ENCODE results near the gene CCDC15.

- no peak for TF ChIP-seq ZNF311 (tag by site-specific recombination; IDR thresholded peaks at IDR 0.05; ENCODE audit: borderline replicate concordance)
- no peak for TF ChIP-seq CTCF (tag by site-specific recombination; IDR thresholded peaks at IDR 0.05)
- no peak for TF ChIP-seq ZNF184 (tag by site-specific recombination; IDR thresholded peaks at IDR 0.05)
- TF ChIP-seq ZNF529 (tag by site-specific recombination; IDR thresholded peaks at IDR 0.05; ENCODE audit: insufficient replicate concordance), result no peak
- no peak for TF ChIP-seq YY1 (tag by site-specific recombination; IDR thresholded peaks at IDR 0.05)
- TF ChIP-seq ZNF416 (tag by site-specific recombination; IDR thresholded peaks at IDR 0.05), result no peak
- no peak for TF ChIP-seq ZNF37A (tag by site-specific recombination; IDR thresholded peaks at IDR 0.05)
- TF ChIP-seq ZNF23 (tag by site-specific recombination; IDR thresholded peaks at IDR 0.05; ENCODE audit: borderline replicate concordance), result no peak
- no peak for TF ChIP-seq ZBTB7A (tag by site-specific recombination; IDR thresholded peaks at IDR 0.05; ENCODE audit: low read depth)
- no peak for TF ChIP-seq ZNF488 (tag by site-specific recombination; IDR thresholded peaks at IDR 0.05)
- TF ChIP-seq ZNF580 (tag by site-specific recombination; IDR thresholded peaks at IDR 0.05), result no peak
- no peak for TF ChIP-seq ZNF114 (tag by site-specific recombination; IDR thresholded peaks at IDR 0.05)
- TF ChIP-seq PATZ1 (tag by site-specific recombination; IDR thresholded peaks at IDR 0.05), result no peak
- no peak for TF ChIP-seq ZNF707 (tag by site-specific recombination; IDR thresholded peaks at IDR 0.05)
Measured at GRCh38 chr11:125001079-125001778, 47.2 kb downstream of the CCDC15 start.

Measured in HEK293 (cell line).